T-cell (primary cell): Measurements from ENCODE around the gene SLAIN2. TPM values are rescaled to one million over a fixed set of nuclear protein-coding genes. Genes with fewer than 3 reads are reported as not detected.
"Not testable (repeated sequence)": the region's sequence is repeated elsewhere in the genome, so short reads cannot be mapped to it uniquely, and the experiment has no call there.

ENCODE experiments used
- ATAC-seq, 4 experiments: fragments of 200-7000 bp in 3 of 4; fragments of 150-1000 bp in 1 of 4; cut with Tn5 transposase; replicated peaks in 1 of 4; 1 replicate in 3 of 4; 2 replicates in 1 of 4; pipeline ENCODE4 v1.10.0; 2021; ENCODE audit warnings: moderate library complexity in 3 of 4, mild to moderate bottlenecking in 2 of 4, moderate number of reproducible peaks in 1 of 4
- CTCF ChIA-PET, 2 donors: fragments of 300-600 bp; sonication (Branson Sonifier 250); formaldehyde crosslinking; loops; one replicate each; lab custom pipeline; 2022; ENCODE audit warnings: antibody characterized with exemption in 2 of 2; lab: Charles Lee
- POLR2A ChIA-PET, 2 donors: fragments of 300-600 bp; sonication (Branson Sonifier 250); formaldehyde crosslinking; loops; one replicate each; lab custom pipeline; 2022; ENCODE audit warnings: antibody characterized with exemption in 2 of 2; lab: Charles Lee
- DNase-seq, 35 experiments: peaks; one replicate each; pipeline versions ENCODE4 v3.0.0 to v3.0.0-alpha.2; 2013 to 2023
- H3K27ac ChIP-seq: one replicate; pipeline ENCODE4 v1.5.1; 2013; ENCODE audit warnings: low read length
- H3K27me3 ChIP-seq, 2 experiments: replicated peaks in 1 of 2; 1 replicate in 1 of 2; 2 replicates in 1 of 2; pipeline versions ENCODE4 v1.6.1 to v1.7.0; 2013; ENCODE audit warnings: low read length in 1 of 2, mixed read lengths in 1 of 2; ENCODE audit not compliant: control insufficient read depth in 2 of 2, insufficient read depth in 2 of 2; ENCODE audit errors: extremely low read depth in 1 of 2
- H3K36me3 ChIP-seq, 2 donors: 1 replicate in 1 of 2; 2 replicates in 1 of 2; pipeline versions ENCODE4 v1.6.1 to v1.7.0; 2013; ENCODE audit warnings: low read length in 1 of 2; ENCODE audit not compliant: control insufficient read depth in 2 of 2, insufficient read depth in 1 of 2; ENCODE audit errors: extremely low read depth in 1 of 2
- H3K4me1 ChIP-seq, 2 experiments: 1 replicate in 1 of 2; 2 replicates in 1 of 2; pipeline versions ENCODE4 v1.6.1 to v1.7.0; 2013; ENCODE audit warnings: low read length in 2 of 2, mixed read lengths in 1 of 2; ENCODE audit not compliant: insufficient read depth in 2 of 2, control insufficient read depth in 1 of 2; ENCODE audit errors: extremely low read depth in 1 of 2
- H3K4me3 ChIP-seq, 2 donors: 1 replicate in 1 of 2; 2 replicates in 1 of 2; pipeline versions ENCODE4 v1.5.1 to v1.7.0; 2013; ENCODE audit warnings: mild to moderate bottlenecking in 2 of 2, low read length in 1 of 2, moderate library complexity in 1 of 2; ENCODE audit not compliant: control insufficient read depth in 1 of 2; ENCODE audit errors: extremely low read depth in 1 of 2
- H3K9me3 ChIP-seq: 2 replicates; pipeline ENCODE4 v1.7.0; 2013
- H3K27ac Mint-ChIP-seq, 2 donors: one replicate each; pipeline ENCODE4 v1.8.0; 2020 to 2021; ENCODE audit warnings: mild to moderate bottlenecking in 2 of 2, mixed read lengths in 2 of 2
- H3K27me3 Mint-ChIP-seq, 2 donors: one replicate each; pipeline ENCODE4 v1.8.0; 2021 to 2022; ENCODE audit warnings: mixed read lengths in 2 of 2
- H3K36me3 Mint-ChIP-seq: one replicate; pipeline ENCODE4 v1.8.0; 2021; ENCODE audit warnings: mixed read lengths
- H3K4me1 Mint-ChIP-seq, 3 donors: one replicate each; pipeline ENCODE4 v1.8.0; 2020 to 2022; ENCODE audit warnings: mixed read lengths in 3 of 3, mild to moderate bottlenecking in 1 of 3
- H3K4me3 Mint-ChIP-seq, 3 donors: one replicate each; pipeline ENCODE4 v1.8.0; 2020 to 2022; ENCODE audit warnings: mild to moderate bottlenecking in 3 of 3, mixed read lengths in 3 of 3, moderate library complexity in 3 of 3
- H3K9me3 Mint-ChIP-seq, 3 donors: one replicate each; pipeline ENCODE4 v1.8.0; 2020 to 2022; ENCODE audit warnings: mixed read lengths in 3 of 3
- WGBS: methylation state at CpG from one replicate; pipeline ENCODE4 v1.1.5; 2013; ENCODE audit warnings: missing lambda C conversion rate; ENCODE audit not compliant: insufficient coverage; 5-methylcytosine and 5-hydroxymethylcytosine counted together
- total RNA-seq, 35 experiments: library from RNA in 6 of 35; stranded (reverse) in 6 of 35; fragments of 120-200 nt in 1 of 35; gene quantifications; one replicate each; pipeline versions ENCODE4 v1.2.1 to v1.2.4 and lab custom pipeline; 2013 to 2026

The SLAIN2 gene
- total RNA-seq, 5 donors from 2014 or later (not counting 1 experiment from before 2014, with no cell fraction given), result 61.5 to 75.2 (median 70.5) TPM

DNA sequence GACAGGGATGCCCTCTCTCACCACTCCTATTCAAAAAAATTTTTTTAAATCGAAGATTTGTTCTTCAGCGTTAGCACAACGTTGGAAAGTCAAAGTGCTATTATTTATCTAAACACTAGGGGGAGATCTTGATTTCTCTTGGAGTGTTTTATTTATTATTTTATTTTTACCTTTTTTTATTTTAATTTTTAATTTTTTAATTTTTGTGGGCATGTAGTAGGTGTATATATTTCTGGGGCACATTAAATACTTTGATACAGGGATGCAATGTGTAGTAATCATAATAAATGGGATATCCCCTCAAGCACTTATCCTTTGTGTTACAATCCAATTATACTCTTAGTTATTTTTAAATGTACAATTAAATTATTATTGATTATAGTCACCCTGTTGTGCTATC is 104.4 kb downstream of the SLAIN2 start:
- no peak overlapping the region for H3K27ac Mint-ChIP-seq
- DNase-seq, result peak in 1 of 35 experiments; percentile 28
- CTCF ChIA-PET, result interaction anchor here (0.6 to 1.4 kb wide), 5 partner anchors 10 to 227 kb away, joined by 3 to 4 read pairs (median 3); no protein-coding TSS in a partner anchor

DNA sequence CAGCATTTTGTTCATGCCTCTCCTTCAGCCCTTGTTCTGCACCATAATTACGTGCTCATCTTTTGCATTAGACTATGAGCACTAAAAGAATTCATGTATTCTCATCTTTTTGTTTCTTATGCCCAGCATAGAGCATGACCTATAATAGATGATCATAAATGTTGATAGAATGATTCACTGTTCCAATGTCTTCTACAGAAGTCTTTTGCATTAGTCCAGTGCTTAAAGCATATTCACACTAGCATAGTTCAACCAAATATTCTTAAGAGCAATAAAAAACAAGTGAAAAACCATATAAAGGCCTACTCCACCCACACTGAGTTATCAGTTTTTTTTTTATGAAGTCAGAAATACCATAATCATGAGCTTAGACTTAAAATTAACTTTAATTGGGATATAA is 105.3 kb downstream of the SLAIN2 start:
- H3K27me3 Mint-ChIP-seq, result peaks cover 0 to 7% of the 10 kb centered on the region in 2 donors
- WGBS, result no CpG with 5 or more reads among the region's 1 CpG
- H3K27ac Mint-ChIP-seq, result no peak overlapping the region
- ChIA-PET POLR2A (no interaction called here), CTCF (interaction anchor here (0.6 to 1.4 kb wide), 7 partner anchors 9 to 226 kb away, joined by 3 to 4 read pairs (median 4); no protein-coding TSS in a partner anchor)
- no peak for DNase-seq
- Histone ChIP-seq H3K27me3 (no peaks in the 10 kb centered on the region), H3K36me3 (no peaks in the 10 kb centered on the region), H3K4me3 (no peak overlapping the region), H3K9me3 (no peaks in the 10 kb centered on the region), H3K4me1 (no peaks in the 10 kb centered on the region), H3K27ac (no peak overlapping the region)
- no peaks in the 10 kb centered on the region for H3K9me3 Mint-ChIP-seq
- H3K36me3 Mint-ChIP-seq, result no peaks in the 10 kb centered on the region
- no peaks in the 10 kb centered on the region for H3K4me1 Mint-ChIP-seq
- ATAC-seq, result no peak
- H3K4me3 Mint-ChIP-seq, result no peak overlapping the region

More for the DNA sequence above, 104.4 kb downstream of the SLAIN2 start:
- Mint-ChIP-seq H3K9me3 (no peaks in the 10 kb centered on the region), H3K4me3 (no peak overlapping the region), H3K36me3 (no peaks in the 10 kb centered on the region), H3K4me1 (no peaks in the 10 kb centered on the region), H3K27me3 (peaks cover 4 to 7% of the 10 kb centered on the region in 2 donors)
- Histone ChIP-seq H3K4me1 (no peaks in the 10 kb centered on the region), H3K4me3 (no peak overlapping the region), H3K36me3 (no peaks in the 10 kb centered on the region), H3K27ac (no peak overlapping the region), H3K9me3 (no peaks in the 10 kb centered on the region), H3K27me3 (no peaks in the 10 kb centered on the region)
- WGBS, result no CpG with 5 or more reads among the region's 3 CpGs
- no peak for ATAC-seq
- POLR2A ChIA-PET, result no interaction called here

DNA sequence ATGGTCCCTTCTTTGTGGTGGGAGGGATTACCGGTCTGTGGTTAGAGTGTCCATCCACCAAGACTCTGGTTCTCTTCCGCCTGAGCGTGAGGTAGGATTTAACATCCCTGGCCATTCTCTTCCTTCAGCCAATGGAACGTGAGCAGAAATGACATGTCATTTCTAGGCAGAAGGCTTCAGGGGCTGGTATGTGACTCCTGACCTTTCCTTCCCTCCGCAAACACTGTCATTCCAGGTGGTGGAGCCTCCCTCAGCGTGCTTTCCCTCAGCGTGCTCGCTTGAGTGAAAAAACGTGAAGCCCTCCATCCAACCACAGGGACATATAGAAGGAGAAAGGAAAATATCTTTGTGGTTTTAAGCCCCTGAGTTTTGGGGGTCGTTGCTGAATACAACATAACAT is 107.8 kb downstream of the SLAIN2 start:
- H3K4me1 Mint-ChIP-seq, result no peaks in the 10 kb centered on the region
- ChIA-PET CTCF (no interaction called here), POLR2A (no interaction called here)
- Histone ChIP-seq H3K4me3 (no peak overlapping the region), H3K4me1 (no peaks in the 10 kb centered on the region), H3K27ac (no peak overlapping the region), H3K36me3 (no peaks in the 10 kb centered on the region), H3K9me3 (no peaks in the 10 kb centered on the region), H3K27me3 (no peaks in the 10 kb centered on the region)
- ATAC-seq (no peak), DNase-seq (no peak)
- no peak overlapping the region for H3K27ac Mint-ChIP-seq
- H3K9me3 Mint-ChIP-seq, result peaks cover 0 to 2% (median 0%) of the 10 kb centered on the region in 3 donors
- WGBS, result 80% methylated on average over 5 of the region's 10 CpGs
- H3K27me3 Mint-ChIP-seq, result peaks cover 0 to 9% of the 10 kb centered on the region in 2 donors
- H3K36me3 Mint-ChIP-seq, result no peaks in the 10 kb centered on the region
- H3K4me3 Mint-ChIP-seq, result no peak overlapping the region

DNA sequence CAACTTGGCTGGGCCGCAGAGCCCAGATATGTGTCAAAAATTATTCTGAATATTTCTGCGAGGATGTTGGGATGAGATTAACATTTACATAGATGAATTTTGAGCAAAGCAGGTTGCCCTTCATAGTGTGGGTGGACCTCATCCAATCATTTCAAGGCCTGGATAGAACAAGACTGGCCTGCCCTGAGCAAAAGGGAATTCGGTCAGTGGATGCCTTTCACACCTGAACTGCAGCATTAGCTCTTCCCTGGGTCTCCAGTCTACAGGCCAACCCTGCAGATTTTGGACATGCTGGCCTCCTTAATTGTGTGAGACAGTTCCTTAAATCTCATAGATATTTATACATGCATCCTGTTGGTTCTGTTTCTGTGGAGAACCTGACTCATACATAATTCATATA is 109.4 kb downstream of the SLAIN2 start:
- Mint-ChIP-seq H3K4me3 (no peak overlapping the region), H3K36me3 (no peaks in the 10 kb centered on the region), H3K27me3 (peaks cover 0 to 8% of the 10 kb centered on the region in 2 donors), H3K4me1 (no peaks in the 10 kb centered on the region), H3K9me3 (peaks cover 0 to 2% (median 0%) of the 10 kb centered on the region in 3 donors), H3K27ac (no peak overlapping the region)
- Histone ChIP-seq H3K4me3 (no peak overlapping the region), H3K27ac (no peak overlapping the region), H3K4me1 (no peaks in the 10 kb centered on the region), H3K9me3 (no peaks in the 10 kb centered on the region), H3K27me3 (peaks cover 0 to 2% of the 10 kb centered on the region in 2 experiments), H3K36me3 (no peaks in the 10 kb centered on the region)
- CTCF ChIA-PET, result no interaction called here
- 87% methylated on average over 3 of the region's 3 CpGs for WGBS
- POLR2A ChIA-PET, result no interaction called here
- DNase-seq (no peak), ATAC-seq (no peak)

DNA sequence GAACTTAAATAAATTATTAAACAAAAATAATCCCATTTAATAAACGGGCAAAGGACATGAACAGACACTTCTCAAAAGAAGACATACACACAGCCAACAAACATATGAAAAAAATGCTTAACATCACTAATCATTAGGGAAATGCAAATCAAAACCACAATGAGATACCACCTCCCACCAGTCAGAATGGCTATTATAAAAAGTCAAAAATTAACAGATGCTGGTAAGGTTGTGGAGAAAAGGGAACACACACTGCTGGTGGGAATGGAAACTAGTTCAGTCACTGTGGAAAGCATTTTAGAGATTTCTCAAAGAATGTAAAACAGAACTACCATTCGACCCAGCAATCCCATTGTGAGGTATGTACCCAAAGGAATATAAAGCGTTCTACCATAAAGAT is 110.3 kb downstream of the SLAIN2 start:
- POLR2A ChIA-PET, H3K4me3 Mint-ChIP-seq, H3K27ac ChIP-seq, H3K4me1 Mint-ChIP-seq, H3K4me3 ChIP-seq, H3K27ac Mint-ChIP-seq, H3K9me3 ChIP-seq, H3K9me3 Mint-ChIP-seq, H3K27me3 ChIP-seq, H3K36me3 ChIP-seq, H3K4me1 ChIP-seq, DNase-seq, ATAC-seq, H3K27me3 Mint-ChIP-seq, H3K36me3 Mint-ChIP-seq, CTCF ChIA-PET: not testable (repeated sequence)
- WGBS, result no CpG with 5 or more reads among the region's 3 CpGs

DNA sequence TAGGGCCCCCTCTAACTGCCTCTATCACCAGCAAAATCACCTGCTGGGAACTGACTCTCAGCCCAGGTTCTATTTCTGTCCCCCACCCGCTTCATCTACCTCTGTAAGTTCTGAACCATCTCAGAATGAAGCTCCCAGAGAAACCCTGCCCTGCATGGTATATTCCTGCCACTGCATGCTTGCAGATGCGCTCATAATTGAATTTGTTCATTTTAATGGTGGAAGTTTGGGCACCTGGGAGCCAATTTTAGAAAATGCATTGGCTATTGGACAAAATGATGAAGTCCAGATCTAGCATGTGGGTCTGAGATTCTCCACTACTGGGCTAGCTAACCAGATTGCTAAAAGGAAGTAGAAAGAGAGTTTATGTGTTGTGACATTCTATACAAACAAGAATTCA is 113.3 kb downstream of the SLAIN2 start:
- ChIA-PET POLR2A (interaction anchor here in 1 of 2 donors (0.7 kb wide), 1 partner anchor 574 kb away, joined by 3 read pairs; no protein-coding TSS in a partner anchor), CTCF (no interaction called here)
- Histone ChIP-seq H3K27ac (no peak overlapping the region), H3K4me3 (no peak overlapping the region), H3K27me3 (peaks cover 0 to 2% of the 10 kb centered on the region in 2 experiments), H3K36me3 (no peaks in the 10 kb centered on the region), H3K9me3 (no peaks in the 10 kb centered on the region), H3K4me1 (no peaks in the 10 kb centered on the region)
- 100% methylated on average over 1 of the region's 2 CpGs for WGBS
- Mint-ChIP-seq H3K9me3 (peaks cover 0 to 4% (median 2%) of the 10 kb centered on the region in 3 donors), H3K36me3 (no peaks in the 10 kb centered on the region), H3K4me1 (no peaks in the 10 kb centered on the region), H3K4me3 (no peak overlapping the region), H3K27me3 (peaks cover 0 to 5% of the 10 kb centered on the region in 2 donors), H3K27ac (no peak overlapping the region)
- no peak for DNase-seq
- ATAC-seq, result no peak
